ENCODE data around the gene DONSON. TPM values are rescaled to one million over a fixed set of nuclear protein-coding genes. Genes with fewer than 3 reads are reported as not detected.

Gene DONSON
- total RNA-seq, 3 donors from 2014 or later (not counting 1 experiment from before 2014, with no cell fraction given): 17.0 to 18.3 (median 17.3) TPM

- Histone ChIP-seq H3K4me3 (ENCODE audit: low read length) (no peak overlapping the region), H3K4me1 (ENCODE audit: control insufficient read depth, insufficient read depth, low read length) (peaks cover 4% of the 10 kb centered on the region), H3K9me3 (ENCODE audit: control insufficient read depth, insufficient read depth, low read length) (no peaks in the 10 kb centered on the region), H3K36me3 (ENCODE audit: control insufficient read depth, insufficient read depth, low read length) (peaks cover 92% of the 10 kb centered on the region), H3K27ac (ENCODE audit: low read length) (no peak overlapping the region), H3K27me3 (ENCODE audit: control insufficient read depth, insufficient read depth, low read length) (no peaks in the 10 kb centered on the region)
- DNase-seq: no peak
- intact Hi-C loops (cut with micrococcal nuclease): no loop called here
- Mint-ChIP-seq H3K27me3 (ENCODE audit: low read depth in 2 of 2) (no peaks in the 10 kb centered on the region), H3K9me3 (no peaks in the 10 kb centered on the region), H3K36me3 (peaks cover 34% of the 10 kb centered on the region), H3K4me1 (peaks cover 50% of the 10 kb centered on the region in 2 donors), H3K27ac (peak overlapping the region; percentile 12 to 16), H3K4me3 (peak overlapping the region; percentile 62)
- no peak for ATAC-seq
- no peak for TF ChIP-seq CTCF (IDR thresholded peaks at IDR 0.05)
- WGBS (ENCODE audit: insufficient coverage): 95% methylated on average over 18 of the region's 18 CpGs
Measured at GRCh38 chr21:33554236-33554981, 34.1 kb downstream of the DONSON start.

GRCh38 chr21:33552999-33553598, 35.4 kb downstream of the DONSON start:
- Mint-ChIP-seq H3K4me1 (peaks cover 41 to 53% of the 10 kb centered on the region in 2 donors), H3K4me3 (no peak overlapping the region)
- no peak for DNase-seq

GRCh38 chr21:33552093-33552998, 36.1 kb downstream of the DONSON start:
- Mint-ChIP-seq H3K27ac (peak overlapping the region; percentile 69 to 75), H3K4me3 (peak overlapping the region; percentile 31), H3K9me3 (no peaks in the 10 kb centered on the region), H3K36me3 (peaks cover 31% of the 10 kb centered on the region), H3K27me3 (ENCODE audit: low read depth in 2 of 2) (no peaks in the 10 kb centered on the region), H3K4me1 (peaks cover 41 to 53% of the 10 kb centered on the region in 2 donors)
- 97% methylated on average over 24 of the region's 24 CpGs for WGBS (ENCODE audit: insufficient coverage)
- H3K4me3 ChIP-seq (ENCODE audit: low read length): no peak overlapping the region
- no peak for TF ChIP-seq CTCF (IDR thresholded peaks at IDR 0.05)
- peak; percentile 12 to 40 (median 24) for ATAC-seq
- no peaks in the 10 kb centered on the region for H3K27me3 ChIP-seq (ENCODE audit: control insufficient read depth, insufficient read depth, low read length)
- H3K4me1 ChIP-seq (ENCODE audit: control insufficient read depth, insufficient read depth, low read length): peaks cover 2% of the 10 kb centered on the region
- peaks cover 89% of the 10 kb centered on the region for H3K36me3 ChIP-seq (ENCODE audit: control insufficient read depth, insufficient read depth, low read length)
- intact Hi-C loops (cut with micrococcal nuclease): no loop called here
- no peak overlapping the region for H3K27ac ChIP-seq (ENCODE audit: low read length)
- DNase-seq: no peak
- no peaks in the 10 kb centered on the region for H3K9me3 ChIP-seq (ENCODE audit: control insufficient read depth, insufficient read depth, low read length)

More at GRCh38 chr21:33552999-33553598, 35.4 kb downstream of the DONSON start:
- 98% methylated on average over 12 of the region's 12 CpGs for WGBS (ENCODE audit: insufficient coverage)
- H3K4me3 ChIP-seq (ENCODE audit: low read length): no peak overlapping the region
- H3K4me1 ChIP-seq (ENCODE audit: control insufficient read depth, insufficient read depth, low read length): peaks cover 4% of the 10 kb centered on the region
- intact Hi-C loops (cut with micrococcal nuclease): no loop called here
- Mint-ChIP-seq H3K36me3 (peaks cover 38% of the 10 kb centered on the region), H3K9me3 (no peaks in the 10 kb centered on the region), H3K27me3 (ENCODE audit: low read depth in 2 of 2) (no peaks in the 10 kb centered on the region), H3K27ac (peak overlapping the region; percentile 69 to 75)
- H3K27me3 ChIP-seq (ENCODE audit: control insufficient read depth, insufficient read depth, low read length): no peaks in the 10 kb centered on the region
- no peaks in the 10 kb centered on the region for H3K9me3 ChIP-seq (ENCODE audit: control insufficient read depth, insufficient read depth, low read length)
- no peak for TF ChIP-seq CTCF (IDR thresholded peaks at IDR 0.05)
- ATAC-seq: peak in 1 of 3 donors; percentile 15
- peaks cover 91% of the 10 kb centered on the region for H3K36me3 ChIP-seq (ENCODE audit: control insufficient read depth, insufficient read depth, low read length)
- no peak overlapping the region for H3K27ac ChIP-seq (ENCODE audit: low read length)

Measured in natural killer cell (primary cell).